Measurements from ENCODE around the gene COX5B.

DNA sequence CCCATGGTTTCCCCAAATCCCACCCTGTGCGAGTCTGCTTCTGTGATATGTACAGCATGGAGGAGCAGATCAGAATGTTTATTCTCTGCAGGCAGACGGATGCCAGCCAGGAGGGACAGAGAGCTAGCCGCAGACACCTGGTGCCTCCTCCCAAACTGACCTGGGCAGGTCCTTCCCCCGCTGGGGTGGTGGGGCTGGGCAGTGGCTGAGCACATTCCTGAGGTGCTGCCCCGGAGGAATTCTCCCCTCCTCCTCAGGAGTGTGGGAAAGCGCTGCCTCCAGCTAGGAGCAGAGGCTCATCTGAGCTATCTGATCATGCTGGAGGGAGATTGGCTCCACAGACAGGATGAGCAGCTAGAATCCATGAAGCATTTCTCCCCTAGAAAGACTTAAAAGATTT is 45.3 kb downstream of the COX5B start:
- TF ChIP-seq REST (IDR thresholded peaks at IDR 0.05; ENCODE audit: borderline replicate concordance) (no peak), POLR2AphosphoS5 (IDR thresholded peaks at IDR 0.05) (no peak), SMC3 (conservative IDR thresholded peaks at IDR 0.05; ENCODE audit: poor library complexity) (no peak), EZH2 (IDR thresholded peaks at IDR 0.05; ENCODE audit: borderline replicate concordance, insufficient read depth, low read length, poor library complexity, severe bottlenecking) (no peak), EP300 (conservative IDR thresholded peaks at IDR 0.05; ENCODE audit: poor library complexity, severe bottlenecking) (no peak), TAF1 (IDR thresholded peaks at IDR 0.05; ENCODE audit: low read depth) (no peak)
- TF ChIP-seq, protein P1, sequence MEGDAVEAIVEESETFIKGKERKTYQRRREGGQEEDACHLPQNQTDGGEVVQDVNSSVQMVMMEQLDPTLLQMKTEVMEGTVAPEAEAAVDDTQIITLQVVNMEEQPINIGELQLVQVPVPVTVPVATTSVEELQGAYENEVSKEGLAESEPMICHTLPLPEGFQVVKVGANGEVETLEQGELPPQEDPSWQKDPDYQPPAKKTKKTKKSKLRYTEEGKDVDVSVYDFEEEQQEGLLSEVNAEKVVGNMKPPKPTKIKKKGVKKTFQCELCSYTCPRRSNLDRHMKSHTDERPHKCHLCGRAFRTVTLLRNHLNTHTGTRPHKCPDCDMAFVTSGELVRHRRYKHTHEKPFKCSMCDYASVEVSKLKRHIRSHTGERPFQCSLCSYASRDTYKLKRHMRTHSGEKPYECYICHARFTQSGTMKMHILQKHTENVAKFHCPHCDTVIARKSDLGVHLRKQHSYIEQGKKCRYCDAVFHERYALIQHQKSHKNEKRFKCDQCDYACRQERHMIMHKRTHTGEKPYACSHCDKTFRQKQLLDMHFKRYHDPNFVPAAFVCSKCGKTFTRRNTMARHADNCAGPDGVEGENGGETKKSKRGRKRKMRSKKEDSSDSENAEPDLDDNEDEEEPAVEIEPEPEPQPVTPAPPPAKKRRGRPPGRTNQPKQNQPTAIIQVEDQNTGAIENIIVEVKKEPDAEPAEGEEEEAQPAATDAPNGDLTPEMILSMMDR (IDR thresholded peaks at IDR 0.05; ENCODE audit: poor library complexity, severe bottlenecking): no peak
